A549 (cell line): ENCODE measurements around the gene CHST15. TPM values are rescaled to one million over a fixed set of nuclear protein-coding genes. Genes with fewer than 3 reads are reported as not detected.

Experiments
- ATAC-seq, 2 experiments: fragments of 200-7000 bp in 1 of 2; fragments of >200 bp in 1 of 2; cut with Nextera tagmentation in 1 of 2; cut with Tn5 transposase in 1 of 2; 3 replicates each; pipeline versions ENCODE4 v1.8.0 to v1.9.1; 2018 to 2020; ENCODE audit warnings: mild to moderate bottlenecking in 1 of 2, moderate library complexity in 1 of 2
- CTCF ChIA-PET: fragments of 300-600 bp; sonication (Branson Sonifier 250); formaldehyde crosslinking; extraction: SDS; loops from one replicate; lab custom pipeline; 2021; ENCODE audit warnings: antibody characterized with exemption, inconsistent platforms; lab: Yijun Ruan, JAX
- POLR2A ChIA-PET: fragments of 350-600 bp; formaldehyde crosslinking; extraction: SDS; loops from one replicate; lab custom pipeline; 2021; ENCODE audit warnings: antibody characterized with exemption, inconsistent platforms; lab: Yijun Ruan, JAX
- DNase-seq, 2 experiments: peaks; one replicate each; pipeline versions ENCODE4 v3.0.0 to v3.0.0-alpha.2; 2011 to 2016; ENCODE audit warnings: low read depth in 1 of 2, low spot score in 1 of 2
- FAIRE-seq: peaks from 2 replicates; lab custom pipeline; 2011; peaks lifted over from hg19 to GRCh38; lab: Jason Lieb, UNC
- H3K27ac ChIP-seq, 2 experiments: fragments of >200 bp; sonication (Bioruptor Twin); formaldehyde crosslinking; 3 replicates each; pipeline ENCODE4 v1.5.1; 2016 to 2017
- H3K4me1 ChIP-seq: fragments of >200 bp; sonication (Bioruptor Twin); formaldehyde crosslinking; 3 replicates; pipeline ENCODE4 v1.6.1; 2016
- H3K4me2 ChIP-seq: fragments of >200 bp; sonication (Bioruptor Twin); formaldehyde crosslinking; 3 replicates; pipeline ENCODE4 v1.6.1; 2016
- H3K4me3 ChIP-seq: fragments of >200 bp; sonication (Bioruptor Twin); formaldehyde crosslinking; 3 replicates; pipeline ENCODE4 v1.5.1; 2016
- H3K9me3 ChIP-seq: fragments of >200 bp; sonication (Bioruptor Twin); formaldehyde crosslinking; 3 replicates; pipeline ENCODE4 v1.6.1; 2016
- HOXB5 ChIP-seq: fragments of 250-450 bp; sonication (Bioruptor Pico); IDR thresholded peaks from 2 replicates; pipeline ENCODE4 v1.5.0; 2020; ENCODE audit warnings: mild to moderate bottlenecking, moderate library complexity
- JUN ChIP-seq, 2 experiments: fragments of >200 bp; sonication (Bioruptor Twin); formaldehyde crosslinking; IDR thresholded peaks; 2 replicates in 1 of 2; 3 replicates in 1 of 2; pipeline ENCODE4 v1.6.1; 2016 to 2017
- MAX ChIP-seq: IDR thresholded peaks from 2 replicates; pipeline ENCODE4 v1.6.1; 2012
- NPAS2 ChIP-seq: fragments of 250-450 bp; sonication (Bioruptor Pico); IDR thresholded peaks from 2 replicates; pipeline ENCODE4 v1.8.0; 2022; ENCODE audit warnings: mild to moderate bottlenecking, moderate library complexity, borderline replicate concordance
- PBX3 ChIP-seq: IDR thresholded peaks from 2 replicates; pipeline ENCODE4 v1.6.1; 2012
- PHF8 ChIP-seq: fragments of 200-600 bp; sonication (generic); IDR thresholded peaks from 2 replicates; pipeline ENCODE4 v1.6.1; 2016; ENCODE audit warnings: low read depth, mild to moderate bottlenecking, antibody characterized with exemption, moderate library complexity, borderline replicate concordance
- POLR2AphosphoS2 ChIP-seq: conservative IDR thresholded peaks from 2 replicates; pipeline ENCODE4 v1.6.1; 2012; ENCODE audit warnings: low read length, improper control_type of control experiment, inconsistent platforms
- RAD21 ChIP-seq, 2 experiments: fragments of >200 bp in 1 of 2; sonication (Bioruptor Twin) in 1 of 2; formaldehyde crosslinking in 1 of 2; IDR thresholded peaks in 1 of 2; conservative IDR thresholded peaks in 1 of 2; 2 replicates in 1 of 2; 3 replicates in 1 of 2; pipeline ENCODE4 v1.6.1; 2012 to 2018; ENCODE audit warnings: inconsistent platforms in 1 of 2
- RCOR1 ChIP-seq: fragments of 150-350 bp; IDR thresholded peaks from 2 replicates; pipeline ENCODE4 v1.6.1; 2014; ENCODE audit warnings: antibody characterized with exemption, low read length, low read depth
- RFX5 ChIP-seq: fragments of 450-650 bp; IDR thresholded peaks from 2 replicates; pipeline ENCODE4 v1.7.1; 2014; ENCODE audit warnings: antibody characterized with exemption, mild to moderate bottlenecking, moderate library complexity
- SREBF2 ChIP-seq: fragments of 450-650 bp; IDR thresholded peaks from 2 replicates; pipeline ENCODE4 v1.6.1; 2014; ENCODE audit warnings: mild to moderate bottlenecking, moderate library complexity
- USF2 ChIP-seq: fragments of 450-650 bp; IDR thresholded peaks from 2 replicates; pipeline ENCODE4 v1.6.1; 2014; ENCODE audit warnings: antibody characterized with exemption
- ZFP36 ChIP-seq: fragments of 450-650 bp; IDR thresholded peaks from 2 replicates; pipeline ENCODE4 v1.6.1; 2014; ENCODE audit warnings: borderline replicate concordance; ENCODE audit not compliant: partially characterized antibody
- ZSCAN20 ChIP-seq: fragments of 250-450 bp; sonication (Bioruptor Pico); IDR thresholded peaks from 2 replicates; pipeline ENCODE4 v1.8.0; 2022; ENCODE audit warnings: mild to moderate bottlenecking, moderate library complexity
- WGBS: methylation state at CpG from one replicate; pipeline ENCODE4 v1.1.6; 2017; ENCODE audit errors: missing lambda C conversion rate; 5-methylcytosine and 5-hydroxymethylcytosine counted together
- polyA plus RNA-seq, 4 experiments: library from polyadenylated mRNA; depleted of rRNA in 3 of 4; stranded (reverse); fragments of >200 nt; fragmentation: RNase III in 1 of 4; extraction: RNeasy Plus Mini Kit Qiagen cat#74134 plus additional on column Dnase treatment in 1 of 4; gene quantifications; 2 replicates in 3 of 4; 3 replicates in 1 of 4; pipeline ENCODE4 v1.2.3, GENCODE V29; 2011 to 2017

The CHST15 gene
- polyA plus RNA-seq, 2 of the 4 experiments (the other 2 are of a cell fraction): 5.1 to 10.3 TPM

DNA sequence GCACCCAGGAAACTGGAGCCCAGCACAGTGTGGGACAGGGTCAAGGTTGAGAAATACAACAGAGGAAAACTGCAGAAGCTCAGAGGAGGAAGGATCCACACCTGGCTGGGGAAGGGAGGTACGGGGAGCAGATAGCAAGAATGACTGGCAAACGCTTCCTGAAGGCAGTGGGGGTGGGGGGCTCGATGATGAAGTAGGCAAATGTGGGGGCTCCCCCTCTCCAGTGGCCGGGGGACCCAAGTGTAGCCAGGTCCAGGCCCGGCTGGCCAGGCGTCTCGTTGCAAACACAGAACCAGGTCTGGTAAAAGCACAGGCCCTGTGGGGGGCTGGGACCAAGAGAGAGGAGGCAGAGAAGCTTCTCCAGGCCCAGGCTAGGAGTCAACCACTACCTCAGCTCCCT, 7.7 kb downstream of the CHST15 start (continued):
- TF ChIP-seq RCOR1 (no peak), ZFP36 (no peak), ZSCAN20 (no peak), JUN (IDR thresholded peaks at IDR 0.05) (no peak), POLR2AphosphoS2 (no peak)

DNA sequence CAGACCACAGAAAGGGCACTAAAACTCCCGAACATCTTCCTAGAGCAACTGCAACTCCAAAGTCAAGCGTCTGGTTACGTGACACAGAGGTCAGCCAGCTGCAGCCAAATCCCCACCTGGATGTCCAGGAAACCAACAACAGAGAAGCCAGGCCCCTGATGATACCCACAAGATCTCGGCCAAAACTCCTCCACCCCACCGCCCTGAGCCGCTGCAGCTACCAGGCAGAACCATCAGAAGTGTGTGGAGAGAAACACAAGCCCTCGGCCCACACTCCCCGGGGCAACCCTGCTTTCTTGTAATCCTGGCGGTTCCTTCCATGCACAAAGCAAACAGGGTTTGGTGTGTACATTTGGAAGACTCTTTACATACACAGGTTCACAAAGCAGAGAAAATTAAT, 8.7 kb downstream of the CHST15 start:
- Histone ChIP-seq H3K27ac (no peak overlapping the region), H3K4me2 (no peak overlapping the region), H3K4me3 (no peak overlapping the region), H3K9me3 (no peaks in the 10 kb centered on the region), H3K4me1 (peaks cover 9% of the 10 kb centered on the region)
- ATAC-seq (no peak), DNase-seq (no peak), FAIRE-seq (no peak)
- WGBS: 84% methylated on average over 9 of the region's 9 CpGs
- TF ChIP-seq PHF8: no peak
- no peak for TF ChIP-seq PBX3
- no peak for TF ChIP-seq NPAS2 (CRISPR knock-in tag)
- CTCF ChIA-PET: interaction anchor here (0.9 to 2.0 kb wide), 4 partner anchors 90 to 319 kb away, joined by 3 to 11 read pairs (median 7); no protein-coding TSS in a partner anchor
- POLR2A ChIA-PET: no interaction called here

- Histone ChIP-seq H3K9me3 (no peaks in the 10 kb centered on the region), H3K4me2 (no peak overlapping the region), H3K27ac (no peak overlapping the region), H3K4me1 (peaks cover 9% of the 10 kb centered on the region), H3K4me3 (no peak overlapping the region)
- 92% methylated on average over 15 of the region's 16 CpGs for WGBS
- TF ChIP-seq RAD21 (conservative IDR thresholded peaks at IDR 0.05 in 1 of 2, IDR thresholded peaks at IDR 0.05 in 1 of 2): no peak
- no peak for TF ChIP-seq USF2
- TF ChIP-seq HOXB5: no peak
- TF ChIP-seq RFX5: no peak
- POLR2A ChIA-PET: no interaction called here
- CTCF ChIA-PET: interaction anchor here (0.7 to 2.0 kb wide), 5 partner anchors 12 to 320 kb away, joined by 3 to 11 read pairs (median 3); no protein-coding TSS in a partner anchor
- DNase-seq (no peak), ATAC-seq (no peak), FAIRE-seq (no peak)
Observed at GRCh38 chr10:124083740-124084397, 9.5 kb downstream of the CHST15 start.

- no peak for FAIRE-seq
Observed at GRCh38 chr10:124083047-124083739, 10.2 kb downstream of the CHST15 start.

More at GRCh38 chr10:124083047-124083739, 10.2 kb downstream of the CHST15 start:
- CTCF ChIA-PET: interaction anchor here (0.7 to 3.1 kb wide), 4 partner anchors 11 to 306 kb away, joined by 3 to 14 read pairs (median 7); no protein-coding TSS in a partner anchor
- POLR2A ChIA-PET: no interaction called here
- no peak for ATAC-seq
- Histone ChIP-seq H3K4me3 (no peak overlapping the region), H3K4me1 (peaks cover 7% of the 10 kb centered on the region), H3K9me3 (no peaks in the 10 kb centered on the region), H3K4me2 (no peak overlapping the region), H3K27ac (no peak overlapping the region)
- WGBS: 90% methylated on average over 10 of the region's 10 CpGs
- no peak for DNase-seq
- TF ChIP-seq SREBF2 (no peak), MAX (no peak)
